Motor neuron (in vitro differentiated cells): ENCODE measurements around the gene KLHL13. TPM values are rescaled to one million over a fixed set of nuclear protein-coding genes. Genes with fewer than 3 reads are reported as not detected.
"Not testable (repeated sequence)": the region's sequence is repeated elsewhere in the genome, so short reads cannot be mapped to it uniquely, and the experiment has no call there.

Source experiments
- ATAC-seq, 8 experiments: fragments of 200-7000 bp; cut with Tn5 transposase; replicated peaks in 6 of 8; 2 replicates each; pipeline ENCODE4 v1.8.0; 2021; ENCODE audit warnings: mild to moderate bottlenecking in 8 of 8, moderate library complexity in 8 of 8
- H3K27ac ChIP-seq, 2 donors: fragments of 250-450 bp; sonication (Bioruptor Pico); 2 replicates each; pipeline ENCODE4 v1.9.0; 2021; ENCODE audit warnings: antibody characterized with exemption in 2 of 2, mild to moderate bottlenecking in 2 of 2, moderate library complexity in 1 of 2
- H3K4me1 ChIP-seq, 2 donors: fragments of 250-450 bp; sonication (Bioruptor Pico); replicated peaks in 1 of 2; 2 replicates each; pipeline ENCODE4 v1.6.1; 2021; ENCODE audit warnings: antibody characterized with exemption in 2 of 2, mild to moderate bottlenecking in 2 of 2, moderate library complexity in 1 of 2
- H3K4me3 ChIP-seq, 5 donors: fragments of 250-450 bp; sonication (Bioruptor Pico); 2 replicates each; pipeline ENCODE4 v1.9.0; 2021; ENCODE audit warnings: antibody characterized with exemption in 5 of 5, mild to moderate bottlenecking in 5 of 5, moderate library complexity in 4 of 5
- WGBS, 10 experiments: fragments of 450-650 bp; shearing (Covaris generic); methylation state at CpG; one replicate each; pipeline ENCODE4 v1.0.0; 2022; 5-methylcytosine and 5-hydroxymethylcytosine counted together
- in situ Hi-C, 9 experiments: fragments of 400-800 bp; cut with MboI; loops; one replicate each; pipeline ENCODE4 v1.15.0; 2021; ENCODE audit warnings: low sequenced_read_pairs in 9 of 9, low pct_unique_long_range_greater_than_20kb in 2 of 9; ENCODE audit not compliant: unreplicated experiment in 9 of 9
- total RNA-seq, 8 experiments: library from RNA; unstranded; fragments of 300-600 nt; gene quantifications; 2 replicates each; pipeline versions ENCODE4 v1.2.3 to v1.2.4, GENCODE V29; 2022

The KLHL13 gene
- 10 to 100 TPM in 5 of 8 experiments, 1 to 10 TPM in 2, under 1 TPM in 1; 0.35 to 47.1 (median 26.8) TPM for total RNA-seq

- WGBS, 10 experiments: 0 to 65% (median 36%) methylated on average over 1 to 5 of the region's 42 CpGs; no CpG with 5 or more reads in 6 of the 10 experiments
- H3K27ac ChIP-seq: peak within 1 kb of the TSS; percentile 68 to 74
- H3K4me1 ChIP-seq: no peaks in the 10 kb centered on the region
- peak within 1 kb of the TSS; percentile 77 to 95 (median 92) for H3K4me3 ChIP-seq
- ATAC-seq: peak; percentile 49 to 93 (median 88)
- in situ Hi-C loops: no loop called here
Measured at GRCh38 chrX:118116713-118117550, at the start of gene KLHL13. Gene KLHL13 (minus strand): TSS chrX:118116810. CDS start chrX:118028473, 88,337 bp downstream.

- peaks cover 0 to 4% of the 10 kb centered on the region in 2 donors for H3K4me1 ChIP-seq
- H3K4me3 ChIP-seq: no peak overlapping the region
- WGBS, 10 experiments: 38 to 86% methylated on average over 1 of the region's 1 CpG; no CpG with 5 or more reads in 8 of the 10 experiments
- no peak overlapping the region for H3K27ac ChIP-seq
- in situ Hi-C loops: no loop called here
- peak in 1 of 8 experiments; percentile 25 for ATAC-seq
Measured at GRCh38 chrX:118164138-118164537, 47.5 kb upstream of the KLHL13 start.

GRCh38 chrX:118156953-118157608, 40.5 kb upstream of the KLHL13 start:
- Histone ChIP-seq H3K4me1 (no peaks in the 10 kb centered on the region), H3K27ac (no peak overlapping the region), H3K4me3 (no peak overlapping the region)
- WGBS, 10 experiments: 0 to 100% (median 56%) methylated on average over 1 to 7 of the region's 7 CpGs; no CpG with 5 or more reads in 6 of the 10 experiments
- no peak for ATAC-seq
- in situ Hi-C loops: no loop called here

GRCh38 chrX:118156254-118156952, 39.8 kb upstream of the KLHL13 start:
- Histone ChIP-seq H3K4me3 (no peak overlapping the region), H3K27ac (no peak overlapping the region), H3K4me1 (no peaks in the 10 kb centered on the region)
- WGBS, 10 experiments: 50 to 100% (median 93%) methylated on average over 1 to 6 of the region's 6 CpGs; no CpG with 5 or more reads in 3 of the 10 experiments
- ATAC-seq: no peak
- in situ Hi-C loops: no loop called here

- no peak overlapping the region for H3K4me3 ChIP-seq
- in situ Hi-C loops: no loop called here
- no peaks in the 10 kb centered on the region for H3K4me1 ChIP-seq
- H3K27ac ChIP-seq: no peak overlapping the region
- WGBS, 10 experiments: 0 to 100% (median 88%) methylated on average over 1 of the region's 1 CpG; no CpG with 5 or more reads in 6 of the 10 experiments
- no peak for ATAC-seq
Measured at GRCh38 chrX:118153270-118153669, 36.7 kb upstream of the KLHL13 start.

- Histone ChIP-seq H3K27ac (no peak overlapping the region), H3K4me1 (no peaks in the 10 kb centered on the region), H3K4me3 (no peak overlapping the region)
- 0 to 100% (median 21%) methylated on average over 1 to 2 of the region's 2 CpGs; no CpG with 5 or more reads in 4 of the 10 experiments for WGBS, 10 experiments
- no peak for ATAC-seq
- in situ Hi-C loops: no loop called here
Measured at GRCh38 chrX:118152721-118153120, 36.1 kb upstream of the KLHL13 start.

GRCh38 chrX:118148737-118149136, 32.1 kb upstream of the KLHL13 start:
- H3K4me1 ChIP-seq: no peaks in the 10 kb centered on the region
- ATAC-seq: no peak
- no peak overlapping the region for H3K4me3 ChIP-seq
- in situ Hi-C loops: no loop called here
- 57 to 86% methylated on average over 1 of the region's 1 CpG; no CpG with 5 or more reads in 8 of the 10 experiments for WGBS, 10 experiments
- H3K27ac ChIP-seq: no peak overlapping the region

- ATAC-seq, H3K4me1 ChIP-seq, H3K27ac ChIP-seq, in situ Hi-C loops, H3K4me3 ChIP-seq: not testable (repeated sequence)
- no CpG with 5 or more reads among the region's 3 CpGs for WGBS, 10 experiments
Measured at GRCh38 chrX:118147771-118148170, 31.2 kb upstream of the KLHL13 start.

- WGBS, 10 experiments: 0 to 25% (median 0%) methylated on average over 1 to 3 of the region's 3 CpGs; no CpG with 5 or more reads in 7 of the 10 experiments
- H3K4me1 ChIP-seq: no peaks in the 10 kb centered on the region
- H3K4me3 ChIP-seq: no peak overlapping the region
- in situ Hi-C loops: no loop called here
- no peak for ATAC-seq
- no peak overlapping the region for H3K27ac ChIP-seq
Measured at GRCh38 chrX:118143578-118143977, 27.0 kb upstream of the KLHL13 start.

- ATAC-seq: no peak
- no peaks in the 10 kb centered on the region for H3K4me1 ChIP-seq
- no peak overlapping the region for H3K27ac ChIP-seq
- no peak overlapping the region for H3K4me3 ChIP-seq
- in situ Hi-C loops: no loop called here
- 40 to 100% (median 85%) methylated on average over 1 to 2 of the region's 3 CpGs; no CpG with 5 or more reads in 6 of the 10 experiments for WGBS, 10 experiments
Measured at GRCh38 chrX:118131336-118131735, 14.7 kb upstream of the KLHL13 start.

GRCh38 chrX:118129681-118130080, 13.1 kb upstream of the KLHL13 start:
- in situ Hi-C loops: no loop called here
- Histone ChIP-seq H3K4me3 (no peak overlapping the region), H3K4me1 (no peaks in the 10 kb centered on the region), H3K27ac (no peak overlapping the region)
- no peak for ATAC-seq

GRCh38 chrX:118128724-118129123, 12.1 kb upstream of the KLHL13 start:
- Histone ChIP-seq H3K4me3 (no peak overlapping the region), H3K27ac (no peak overlapping the region), H3K4me1 (no peaks in the 10 kb centered on the region)
- ATAC-seq: no peak
- in situ Hi-C loops: no loop called here
- 58 to 93% (median 66%) methylated on average over 1 to 18 of the region's 18 CpGs; no CpG with 5 or more reads in 5 of the 10 experiments for WGBS, 10 experiments

GRCh38 chrX:118126286-118126685, 9.7 kb upstream of the KLHL13 start:
- WGBS, 10 experiments: 0 to 80% (median 28%) methylated on average over 1 to 2 of the region's 2 CpGs; no CpG with 5 or more reads in 6 of the 10 experiments
- H3K4me1 ChIP-seq: no peaks in the 10 kb centered on the region

More at GRCh38 chrX:118126286-118126685, 9.7 kb upstream of the KLHL13 start:
- in situ Hi-C loops: no loop called here
- ATAC-seq: no peak
- H3K4me3 ChIP-seq: no peak overlapping the region
- H3K27ac ChIP-seq: no peak overlapping the region
